Spleen (tissue), 11 donors: ENCODE measurements around the gene LYRM4. TPM values are rescaled to one million over a fixed set of nuclear protein-coding genes. Genes with fewer than 3 reads are reported as not detected.

Experiments used
- DNase-seq: peaks from one replicate; pipeline ENCODE4 v3.0.0-alpha.2; 2020
- H3K27ac ChIP-seq, 8 donors: fragments of 200-600 bp; sonication (generic) in 7 of 8; 1 replicate in 4 of 8; 2 replicates in 4 of 8; pipeline versions ENCODE4 v1.5.0 to v1.8.0; 2016 to 2021; ENCODE audit warnings: inconsistent platforms in 4 of 8, mild to moderate bottlenecking in 4 of 8, moderate library complexity in 1 of 8
- H3K27me3 ChIP-seq, 7 donors: fragments of 200-600 bp; sonication (generic) in 6 of 7; replicated peaks in 1 of 7; 1 replicate in 4 of 7; 2 replicates in 3 of 7; pipeline versions ENCODE4 v1.5.0 to v1.8.0; 2016 to 2021; ENCODE audit warnings: inconsistent platforms in 3 of 7, mild to moderate bottlenecking in 1 of 7
- H3K36me3 ChIP-seq, 6 donors: fragments of 200-600 bp; sonication (generic) in 5 of 6; 1 replicate in 4 of 6; 2 replicates in 2 of 6; pipeline versions ENCODE4 v1.5.0 to v1.8.0; 2016 to 2021; ENCODE audit warnings: inconsistent platforms in 2 of 6
- H3K4me1 ChIP-seq, 6 donors: fragments of 200-600 bp; sonication (generic) in 5 of 6; 1 replicate in 3 of 6; 2 replicates in 3 of 6; pipeline versions ENCODE4 v1.5.0 to v1.8.0; 2016 to 2021; ENCODE audit warnings: inconsistent platforms in 3 of 6
- H3K4me3 ChIP-seq, 8 donors: fragments of 200-600 bp; sonication (generic) in 7 of 8; 1 replicate in 4 of 8; 2 replicates in 4 of 8; pipeline versions ENCODE4 v1.5.0 to v1.8.0; 2016 to 2021; ENCODE audit warnings: inconsistent platforms in 4 of 8, mild to moderate bottlenecking in 4 of 8, moderate library complexity in 2 of 8
- H3K9me3 ChIP-seq, 8 donors: fragments of 200-600 bp; sonication (generic) in 7 of 8; 1 replicate in 4 of 8; 2 replicates in 4 of 8; pipeline versions ENCODE4 v1.5.0 to v1.8.0; 2016 to 2021; ENCODE audit warnings: inconsistent platforms in 4 of 8
- POLR2A ChIP-seq, 3 donors: fragments of 450-650 bp; IDR thresholded peaks; one replicate each; pipeline ENCODE4 v1.5.1; 2017; ENCODE audit warnings: antibody characterized with exemption in 3 of 3, mild to moderate bottlenecking in 1 of 3
- POLR2AphosphoS5 ChIP-seq, 3 donors: sonication (generic); formaldehyde crosslinking; IDR thresholded peaks; one replicate each; pipeline ENCODE4 v1.5.1; 2017; ENCODE audit warnings: antibody characterized with exemption in 3 of 3
- WGBS, 5 donors: extraction: QIAGEN DNeasy Blood & Tissue Kit in 3 of 5; methylation state at CpG; one replicate each; pipeline versions ENCODE4 v1.1.5 to v1.1.7; 2013 to 2018; 5-methylcytosine and 5-hydroxymethylcytosine counted together
- intact Hi-C: fragments of 100-400 bp; cut with DNase I; formaldehyde crosslinking; loops from one replicate; pipeline ENCODE4 v1.15.0; 2023; ENCODE audit warnings: low total_unique reads
- polyA plus RNA-seq, 3 donors: library from polyadenylated mRNA; stranded (reverse); fragments of 200-250 nt; gene quantifications; one replicate each; pipeline ENCODE4 v1.2.1, GENCODE V29; 2013
- total RNA-seq, 7 donors: library from RNA; depleted of rRNA in 3 of 7; stranded (reverse); fragments of >200 nt in 3 of 7; fragmentation: NEBNext Ultra II Directional in 4 of 7; extraction: Animal tissue kit (Norgen Biotek cat#: 25700) in 4 of 7; gene quantifications; one replicate each; pipeline versions ENCODE4 v1.1.0 to v1.2.1, GENCODE V29; 2016 to 2021
- TF ChIP-seq, protein P1 (sequence below), 11 experiments: fragments of 200-600 bp in 7 of 11; fragments of 450-650 bp in 4 of 11; sonication (generic) in 4 of 11; IDR thresholded peaks in 8 of 11; conservative IDR thresholded peaks in 3 of 11; 1 replicate in 7 of 11; 2 replicates in 4 of 11; pipeline versions ENCODE4 v1.4.0 to v1.8.0; 2016 to 2021; ENCODE audit warnings: antibody characterized with exemption in 11 of 11, inconsistent platforms in 4 of 11, mild to moderate bottlenecking in 1 of 11
- donor health status: healthy with polysubstance abuse.
- donor health status: DM: no; HTN: no; CAD: no; lungs with moderate emphysema.
- donor health status: DM: no; HTN: no; CAD: no.
- donor health status: Bipolar disorder and iron deficiency.
- donor health status: healthy.
- donor health status: DM: no; HTN: no; CAD: no.
- donor health status: DM: yes; HTN: yes; CAD: no.

Gene LYRM4
- total and polyA plus RNA-seq, 10 donors, result 32.1 to 58.1 (median 38.7) TPM

DNA sequence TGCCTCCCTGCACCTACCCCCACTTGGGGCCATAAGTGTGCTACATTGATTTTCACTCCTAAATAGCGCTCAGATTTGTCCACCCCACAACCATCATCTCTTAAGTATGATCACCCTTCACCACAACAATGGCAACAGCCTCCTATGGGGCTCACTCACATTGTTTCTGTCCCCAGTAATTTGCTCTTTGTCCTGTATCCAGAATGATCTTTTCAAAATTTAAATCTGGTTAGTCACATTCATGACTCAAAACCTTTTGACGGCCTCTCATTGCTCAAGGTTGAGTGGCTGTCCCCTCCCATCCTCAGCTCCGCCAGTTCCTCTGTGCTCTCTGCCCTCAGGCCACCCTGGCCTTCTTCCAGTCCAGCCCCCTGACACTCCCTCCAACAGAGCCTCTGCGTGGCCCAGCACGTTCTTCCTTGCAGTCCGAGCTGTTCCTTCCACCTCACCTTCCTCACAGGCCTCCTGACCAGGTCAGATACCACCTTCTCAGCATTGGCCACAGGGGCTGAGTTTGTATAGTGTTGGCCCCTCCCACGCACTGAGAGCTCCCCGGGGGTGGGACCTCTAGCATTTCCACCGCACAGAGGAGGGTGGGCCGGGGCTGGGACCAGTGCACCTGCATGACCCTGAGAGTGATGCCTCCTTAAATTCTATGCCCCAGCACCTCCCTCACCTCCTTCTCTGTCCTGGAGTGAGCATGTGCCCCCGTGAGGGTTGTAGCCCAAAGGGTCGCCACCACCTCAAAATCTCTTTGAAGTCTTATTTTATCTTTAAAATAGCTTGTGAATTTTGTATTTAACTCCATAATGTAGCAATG, 178.1 kb downstream of the LYRM4 start:
- intact Hi-C loops, result no loop called here
- Histone ChIP-seq H3K27me3 (peaks cover 0 to 51% (median 28%) of the 10 kb centered on the region in 7 donors), H3K9me3 (no peaks in the 10 kb centered on the region), H3K36me3 (no peaks in the 10 kb centered on the region), H3K27ac (peak overlapping the region in 7 of 8 donors; percentile 7 to 92 (median 68)), H3K4me1 (peaks cover 6 to 55% (median 42%) of the 10 kb centered on the region in 6 donors), H3K4me3 (no peak overlapping the region)
- TF ChIP-seq, protein P1, sequence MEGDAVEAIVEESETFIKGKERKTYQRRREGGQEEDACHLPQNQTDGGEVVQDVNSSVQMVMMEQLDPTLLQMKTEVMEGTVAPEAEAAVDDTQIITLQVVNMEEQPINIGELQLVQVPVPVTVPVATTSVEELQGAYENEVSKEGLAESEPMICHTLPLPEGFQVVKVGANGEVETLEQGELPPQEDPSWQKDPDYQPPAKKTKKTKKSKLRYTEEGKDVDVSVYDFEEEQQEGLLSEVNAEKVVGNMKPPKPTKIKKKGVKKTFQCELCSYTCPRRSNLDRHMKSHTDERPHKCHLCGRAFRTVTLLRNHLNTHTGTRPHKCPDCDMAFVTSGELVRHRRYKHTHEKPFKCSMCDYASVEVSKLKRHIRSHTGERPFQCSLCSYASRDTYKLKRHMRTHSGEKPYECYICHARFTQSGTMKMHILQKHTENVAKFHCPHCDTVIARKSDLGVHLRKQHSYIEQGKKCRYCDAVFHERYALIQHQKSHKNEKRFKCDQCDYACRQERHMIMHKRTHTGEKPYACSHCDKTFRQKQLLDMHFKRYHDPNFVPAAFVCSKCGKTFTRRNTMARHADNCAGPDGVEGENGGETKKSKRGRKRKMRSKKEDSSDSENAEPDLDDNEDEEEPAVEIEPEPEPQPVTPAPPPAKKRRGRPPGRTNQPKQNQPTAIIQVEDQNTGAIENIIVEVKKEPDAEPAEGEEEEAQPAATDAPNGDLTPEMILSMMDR (IDR thresholded peaks at IDR 0.05 in 8 of 11, conservative IDR thresholded peaks at IDR 0.05 in 3 of 11), result no peak
- peak in 2 of 3 donors; percentile 58 to 72 for TF ChIP-seq POLR2AphosphoS5 (IDR thresholded peaks at IDR 0.05)
- TF ChIP-seq POLR2A (IDR thresholded peaks at IDR 0.05), result no peak
- 60 to 80% (median 66%) methylated on average over 12 of the region's 12 CpGs for WGBS, 5 donors
- DNase-seq, result no peak

DNA sequence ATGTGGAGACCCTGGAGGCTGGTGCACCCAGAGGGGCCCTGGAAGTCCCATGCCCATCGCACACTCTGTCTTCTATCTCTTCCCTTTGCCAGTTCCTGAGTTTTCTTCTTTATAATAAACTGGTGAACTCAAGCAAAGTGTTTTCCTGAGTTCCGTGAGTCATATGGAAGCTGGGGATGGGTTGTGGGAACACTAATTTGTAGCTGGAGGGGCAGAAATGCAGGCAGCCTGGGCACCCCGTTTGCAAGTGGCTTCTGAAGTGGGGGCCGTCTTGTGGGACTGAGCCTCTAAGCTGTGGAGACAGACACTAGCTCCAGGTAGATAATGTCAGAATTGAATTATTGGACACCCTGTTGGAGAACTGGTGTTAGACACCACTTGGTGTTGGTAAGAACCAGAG, 178.8 kb downstream of the LYRM4 start:
- 65 to 87% (median 83%) methylated on average over 3 to 4 of the region's 4 CpGs for WGBS, 5 donors
- peaks cover 6 to 47% (median 38%) of the 10 kb centered on the region in 6 donors for H3K4me1 ChIP-seq
- H3K4me3 ChIP-seq, result no peak overlapping the region
- peak overlapping the region in 6 of 8 donors; percentile 7 to 92 (median 60) for H3K27ac ChIP-seq
- intact Hi-C loops, result no loop called here
- DNase-seq, result no peak
- H3K27me3 ChIP-seq, result peaks cover 0 to 43% (median 28%) of the 10 kb centered on the region in 7 donors
- no peaks in the 10 kb centered on the region for H3K9me3 ChIP-seq
- H3K36me3 ChIP-seq, result no peaks in the 10 kb centered on the region
- TF ChIP-seq, protein P1 (IDR thresholded peaks at IDR 0.05 in 8 of 11, conservative IDR thresholded peaks at IDR 0.05 in 3 of 11), result no peak
- TF ChIP-seq POLR2AphosphoS5 (IDR thresholded peaks at IDR 0.05) (no peak), POLR2A (IDR thresholded peaks at IDR 0.05) (no peak)

DNA sequence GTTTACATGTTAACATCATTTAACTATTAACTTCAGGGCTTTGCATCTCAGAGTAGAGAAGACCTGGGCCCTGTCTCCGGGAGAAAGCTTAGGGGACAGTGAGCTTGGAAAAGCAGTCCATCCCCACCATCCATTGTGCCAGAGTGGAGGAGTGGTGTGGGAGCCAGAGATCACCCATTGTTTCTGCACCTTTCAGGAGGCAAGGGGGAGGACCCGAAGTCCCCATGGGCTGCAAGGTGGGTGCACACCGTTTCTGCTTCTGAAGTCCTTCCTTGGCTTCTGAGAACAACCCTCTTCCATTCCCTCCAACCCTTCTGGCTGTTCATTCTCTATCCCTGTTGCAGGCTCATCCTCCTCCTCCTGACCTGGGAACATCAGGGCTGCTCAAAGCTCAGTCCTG, 179.6 kb downstream of the LYRM4 start:
- Histone ChIP-seq H3K36me3 (no peaks in the 10 kb centered on the region), H3K27me3 (peaks cover 0 to 36% (median 22%) of the 10 kb centered on the region in 7 donors), H3K4me1 (peaks cover 6 to 40% (median 32%) of the 10 kb centered on the region in 6 donors), H3K9me3 (no peaks in the 10 kb centered on the region), H3K27ac (no peak overlapping the region), H3K4me3 (no peak overlapping the region)
- no peak for DNase-seq
- WGBS, 5 donors, result 81 to 100% (median 91%) methylated on average over 3 of the region's 3 CpGs
- intact Hi-C loops, result no loop called here
- TF ChIP-seq, protein P1 (IDR thresholded peaks at IDR 0.05 in 8 of 11, conservative IDR thresholded peaks at IDR 0.05 in 3 of 11), result no peak
- no peak for TF ChIP-seq POLR2A (IDR thresholded peaks at IDR 0.05)
- no peak for TF ChIP-seq POLR2AphosphoS5 (IDR thresholded peaks at IDR 0.05)

DNA sequence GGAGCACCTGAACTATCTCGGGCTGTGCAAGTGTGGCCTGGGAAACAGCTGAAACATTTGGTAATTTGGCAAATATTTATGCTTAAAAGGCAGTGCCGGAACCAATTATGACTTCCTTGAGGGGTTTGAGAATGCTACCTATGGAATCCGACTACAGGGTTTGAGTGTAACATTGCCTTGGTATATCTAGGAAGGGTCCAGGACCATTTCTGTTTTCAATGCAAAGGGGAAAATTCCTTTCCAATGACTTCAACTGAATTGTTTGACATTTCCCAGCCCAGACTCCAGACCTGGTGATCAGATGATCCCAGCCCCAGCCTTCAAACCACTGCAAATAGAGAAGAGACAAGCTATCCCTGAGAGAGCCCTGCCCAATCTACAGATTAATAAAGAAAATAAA, 180.2 kb downstream of the LYRM4 start:
- Histone ChIP-seq H3K27ac (no peak overlapping the region), H3K4me1 (peaks cover 5 to 35% (median 26%) of the 10 kb centered on the region in 6 donors), H3K9me3 (no peaks in the 10 kb centered on the region), H3K27me3 (peaks cover 0 to 29% (median 16%) of the 10 kb centered on the region in 7 donors), H3K4me3 (no peak overlapping the region), H3K36me3 (no peaks in the 10 kb centered on the region)
- intact Hi-C loops, result no loop called here
- TF ChIP-seq POLR2A (IDR thresholded peaks at IDR 0.05), result no peak
- TF ChIP-seq, protein P1 (IDR thresholded peaks at IDR 0.05 in 8 of 11, conservative IDR thresholded peaks at IDR 0.05 in 3 of 11), result no peak
- no peak for TF ChIP-seq POLR2AphosphoS5 (IDR thresholded peaks at IDR 0.05)
- 64 to 75% (median 71%) methylated on average over 3 of the region's 3 CpGs for WGBS, 5 donors
- DNase-seq, result no peak
